NCI-H69 (cell line): ENCODE data around the gene PSMB9.
"Not testable (repeated sequence)": the region's sequence is repeated elsewhere in the genome, so short reads cannot be mapped to it uniquely, and the experiment has no call there.

Experiments
- DNase-seq: peaks from one replicate; lab custom pipeline; 2025; lab: John Stamatoyannopoulos, UW

The PSMB9 gene

GRCh38 chr6:32860674-32861073, 6.7 kb downstream of the PSMB9 start:
- no peak for DNase-seq

- DNase-seq, result no peak
These were observed 8.7 kb downstream of the PSMB9 start for GRCh38 chr6:32862725-32863124.

GRCh38 chr6:32865724-32866443, 11.9 kb downstream of the PSMB9 start:
- DNase-seq, result no peak

GRCh38 chr6:32867022-32867477, 13.1 kb downstream of the PSMB9 start:
- DNase-seq, result no peak

GRCh38 chr6:32867554-32868256, 13.7 kb downstream of the PSMB9 start:
- no peak for DNase-seq

- peak; percentile 77 for DNase-seq
These were observed 14.3 kb downstream of the PSMB9 start for GRCh38 chr6:32868257-32868788.

GRCh38 chr6:32873947-32874346, 20.0 kb downstream of the PSMB9 start:
- not testable (repeated sequence) for DNase-seq

- DNase-seq, result no peak
These were observed 22.6 kb downstream of the PSMB9 start for GRCh38 chr6:32876603-32877002.

GRCh38 chr6:32879691-32880090, 25.7 kb downstream of the PSMB9 start:
- DNase-seq, result no peak

GRCh38 chr6:32880962-32881361, 27.0 kb downstream of the PSMB9 start:
- DNase-seq, result not testable (repeated sequence)

GRCh38 chr6:32882879-32883250, 28.9 kb downstream of the PSMB9 start:
- DNase-seq, result no peak

GRCh38 chr6:32883789-32884188, 29.8 kb downstream of the PSMB9 start:
- DNase-seq, result peak; percentile 8

GRCh38 chr6:32885698-32886286, 31.8 kb downstream of the PSMB9 start:
- peak; percentile 80 for DNase-seq

GRCh38 chr6:32886681-32887383, 32.8 kb downstream of the PSMB9 start:
- DNase-seq, result peak; percentile 57

GRCh38 chr6:32887616-32888015, 33.6 kb downstream of the PSMB9 start:
- DNase-seq, result no peak

GRCh38 chr6:32888576-32888975, 34.6 kb downstream of the PSMB9 start:
- no peak for DNase-seq

GRCh38 chr6:32889533-32889932, 35.5 kb downstream of the PSMB9 start:
- DNase-seq, result no peak

GRCh38 chr6:32890831-32891230, 36.8 kb downstream of the PSMB9 start:
- DNase-seq, result no peak

- peak; percentile 99 for DNase-seq
These were observed 40.4 kb downstream of the PSMB9 start for GRCh38 chr6:32894085-32895005.

- DNase-seq, result no peak
These were observed 41.0 kb downstream of the PSMB9 start for GRCh38 chr6:32895006-32895345.

- DNase-seq, result no peak
These were observed 50.0 kb downstream of the PSMB9 start for GRCh38 chr6:32903952-32904351.
